Neutrophil (primary cell): ENCODE measurements around the gene L3MBTL4.

Experiments
- H3K27ac ChIP-seq: fragments of 200-600 bp; sonication (generic); 2 replicates; pipeline ENCODE4 v1.5.1; 2016; ENCODE audit warnings: mild to moderate bottlenecking, moderate library complexity
- H3K27me3 ChIP-seq: fragments of 200-600 bp; sonication (generic); 2 replicates; pipeline ENCODE4 v1.6.0; 2016; ENCODE audit warnings: mild to moderate bottlenecking
- H3K36me3 ChIP-seq: fragments of 200-600 bp; sonication (generic); 2 replicates; pipeline ENCODE4 v1.5.1; 2017
- H3K4me1 ChIP-seq, 2 experiments: fragments of 200-600 bp in 1 of 2; sonication (generic) in 1 of 2; 1 replicate in 1 of 2; 2 replicates in 1 of 2; pipeline versions ENCODE4 v1.5.1 to v1.6.1; 2013 to 2016; ENCODE audit warnings: low read depth in 1 of 2, low read length in 1 of 2, mild to moderate bottlenecking in 1 of 2, moderate library complexity in 1 of 2; ENCODE audit not compliant: control insufficient read depth in 1 of 2, insufficient read depth in 1 of 2
- H3K4me3 ChIP-seq, 2 experiments: fragments of 200-600 bp in 1 of 2; sonication (generic) in 1 of 2; 1 replicate in 1 of 2; 2 replicates in 1 of 2; pipeline ENCODE4 v1.5.1; 2013 to 2016; ENCODE audit warnings: low read depth in 1 of 2, low read length in 1 of 2, mild to moderate bottlenecking in 1 of 2, moderate library complexity in 1 of 2
- H3K9me3 ChIP-seq: fragments of 200-600 bp; sonication (generic); 2 replicates; pipeline ENCODE4 v1.5.1; 2016
- TF ChIP-seq, protein P1 (sequence below): fragments of 200-600 bp; sonication (generic); IDR thresholded peaks from 2 replicates; pipeline ENCODE4 v1.5.1; 2016; ENCODE audit warnings: antibody characterized with exemption

L3MBTL4 gene

DNA sequence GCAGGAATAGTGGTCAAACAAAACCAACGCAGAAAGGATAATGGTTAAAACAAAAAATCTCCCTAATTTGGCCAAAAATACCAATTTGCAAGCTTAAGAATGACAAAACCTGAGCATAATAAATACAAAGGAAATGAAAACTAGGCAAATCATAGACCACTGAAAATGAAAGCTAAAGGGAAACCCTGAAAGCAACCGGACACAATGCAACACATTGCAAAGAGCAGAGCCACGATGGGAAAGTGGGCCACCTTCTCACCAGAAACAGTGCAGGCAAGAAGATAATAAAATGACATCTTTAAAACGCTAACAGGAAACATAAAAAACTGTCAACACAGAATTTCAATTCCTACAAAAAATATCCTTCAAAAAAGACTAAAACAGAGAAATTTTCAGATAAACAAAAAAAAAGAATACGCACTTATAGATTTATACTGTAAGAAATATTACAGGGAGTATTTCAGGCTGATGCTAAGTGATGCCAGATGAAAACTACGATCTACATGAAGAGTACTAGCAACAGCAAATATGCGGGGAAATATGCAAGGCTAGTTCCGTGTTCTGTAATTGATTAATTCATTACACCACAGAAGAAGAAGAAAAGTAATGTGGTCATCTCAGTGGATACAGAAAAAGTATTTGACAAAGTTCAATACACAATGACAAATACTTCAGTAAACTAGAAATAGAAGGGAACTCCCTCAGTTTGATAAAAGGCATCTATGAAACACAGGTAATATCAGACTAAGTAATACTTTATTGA lies 239.5 kb downstream of the L3MBTL4 start:
- H3K27me3 ChIP-seq = no peaks in the 10 kb centered on the region
- no peak overlapping the region for H3K4me3 ChIP-seq
- H3K9me3 ChIP-seq = no peaks in the 10 kb centered on the region
- TF ChIP-seq, protein P1, sequence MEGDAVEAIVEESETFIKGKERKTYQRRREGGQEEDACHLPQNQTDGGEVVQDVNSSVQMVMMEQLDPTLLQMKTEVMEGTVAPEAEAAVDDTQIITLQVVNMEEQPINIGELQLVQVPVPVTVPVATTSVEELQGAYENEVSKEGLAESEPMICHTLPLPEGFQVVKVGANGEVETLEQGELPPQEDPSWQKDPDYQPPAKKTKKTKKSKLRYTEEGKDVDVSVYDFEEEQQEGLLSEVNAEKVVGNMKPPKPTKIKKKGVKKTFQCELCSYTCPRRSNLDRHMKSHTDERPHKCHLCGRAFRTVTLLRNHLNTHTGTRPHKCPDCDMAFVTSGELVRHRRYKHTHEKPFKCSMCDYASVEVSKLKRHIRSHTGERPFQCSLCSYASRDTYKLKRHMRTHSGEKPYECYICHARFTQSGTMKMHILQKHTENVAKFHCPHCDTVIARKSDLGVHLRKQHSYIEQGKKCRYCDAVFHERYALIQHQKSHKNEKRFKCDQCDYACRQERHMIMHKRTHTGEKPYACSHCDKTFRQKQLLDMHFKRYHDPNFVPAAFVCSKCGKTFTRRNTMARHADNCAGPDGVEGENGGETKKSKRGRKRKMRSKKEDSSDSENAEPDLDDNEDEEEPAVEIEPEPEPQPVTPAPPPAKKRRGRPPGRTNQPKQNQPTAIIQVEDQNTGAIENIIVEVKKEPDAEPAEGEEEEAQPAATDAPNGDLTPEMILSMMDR = no peak
- no peak overlapping the region for H3K27ac ChIP-seq
- H3K4me1 ChIP-seq = no peaks in the 10 kb centered on the region
- H3K36me3 ChIP-seq = no peaks in the 10 kb centered on the region

DNA sequence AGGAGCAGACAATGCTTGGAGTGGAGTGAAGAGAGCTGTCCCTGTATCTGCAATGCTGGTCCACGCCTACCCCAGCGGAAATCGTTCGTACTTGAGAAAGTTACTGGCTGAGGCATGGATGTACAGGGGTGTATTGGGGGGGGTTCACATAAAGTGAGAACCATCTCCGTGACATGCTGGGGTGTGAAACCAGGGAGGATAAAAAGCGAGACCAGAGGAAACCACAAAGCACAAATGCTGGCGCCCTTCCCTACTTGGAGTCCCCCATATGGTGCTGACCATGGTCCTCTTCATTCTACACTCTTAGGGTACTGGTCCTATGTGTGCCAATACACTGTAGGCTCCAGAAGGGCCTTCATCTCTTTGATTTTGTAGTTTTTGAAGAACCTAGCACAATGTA lies 244.1 kb downstream of the L3MBTL4 start:
- no peaks in the 10 kb centered on the region for H3K36me3 ChIP-seq
- no peaks in the 10 kb centered on the region for H3K27me3 ChIP-seq
- TF ChIP-seq, protein P1 = no peak
- H3K9me3 ChIP-seq = no peaks in the 10 kb centered on the region
- H3K4me1 ChIP-seq = no peaks in the 10 kb centered on the region
- H3K27ac ChIP-seq = no peak overlapping the region
- no peak overlapping the region for H3K4me3 ChIP-seq

- TF ChIP-seq, protein P1 = no peak
- Histone ChIP-seq H3K27me3 (no peaks in the 10 kb centered on the region), H3K4me1 (no peaks in the 10 kb centered on the region), H3K27ac (no peak overlapping the region), H3K9me3 (no peaks in the 10 kb centered on the region), H3K36me3 (no peaks in the 10 kb centered on the region), H3K4me3 (no peak overlapping the region)
These were observed 253.2 kb downstream of the L3MBTL4 start for GRCh38 chr18:6161549-6161948.

- TF ChIP-seq, protein P1 = no peak
- Histone ChIP-seq H3K27me3 (no peaks in the 10 kb centered on the region), H3K36me3 (no peaks in the 10 kb centered on the region), H3K9me3 (no peaks in the 10 kb centered on the region), H3K27ac (no peak overlapping the region), H3K4me1 (no peaks in the 10 kb centered on the region), H3K4me3 (no peak overlapping the region)
These were observed 255.3 kb downstream of the L3MBTL4 start for GRCh38 chr18:6159426-6159825.

DNA sequence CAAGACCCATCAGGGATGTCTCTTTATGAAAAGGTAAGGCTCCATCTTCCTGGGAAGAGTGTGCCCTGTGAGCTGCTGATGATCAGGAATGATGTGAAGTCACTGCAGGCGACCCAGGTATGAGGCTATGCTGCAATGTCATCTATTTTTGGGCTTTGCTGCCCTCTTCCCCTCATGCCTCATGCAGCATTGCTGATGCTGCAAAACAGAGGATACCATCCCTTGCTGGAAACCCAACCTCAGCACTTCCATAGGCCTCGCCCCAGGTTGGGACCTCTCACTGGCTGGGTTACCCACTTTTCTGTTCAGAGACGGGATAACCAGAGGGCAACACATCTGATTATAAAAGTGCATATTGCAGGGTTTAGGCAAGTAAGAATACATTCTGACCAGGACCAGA lies 255.8 kb downstream of the L3MBTL4 start:
- no peaks in the 10 kb centered on the region for H3K9me3 ChIP-seq
- no peak overlapping the region for H3K27ac ChIP-seq
- TF ChIP-seq, protein P1 = no peak

More for the DNA sequence above, 255.8 kb downstream of the L3MBTL4 start:
- Histone ChIP-seq H3K27me3 (no peaks in the 10 kb centered on the region), H3K4me1 (no peaks in the 10 kb centered on the region), H3K4me3 (no peak overlapping the region), H3K36me3 (no peaks in the 10 kb centered on the region)
